Measurements from ENCODE around the gene KCTD16. TPM values are rescaled to one million over a fixed set of nuclear protein-coding genes. Genes with fewer than 3 reads are reported as not detected.

The KCTD16 gene
- total RNA-seq, 1 experiment from 2014 or later = 0.08 TPM

- Histone ChIP-seq H3K4me1 (ENCODE audit: control insufficient read depth, insufficient read depth, low read length) (no peaks in the 10 kb centered on the region), H3K36me3 (ENCODE audit: control insufficient read depth, insufficient read depth, low read length) (no peaks in the 10 kb centered on the region), H3K4me3 (ENCODE audit: low read depth in 2 of 2, low read length in 2 of 2) (no peak overlapping the region), H3K27ac (ENCODE audit: low read length) (no peak overlapping the region), H3K9me3 (ENCODE audit: control insufficient read depth, insufficient read depth, low read depth, low read length) (no peaks in the 10 kb centered on the region), H3K27me3 (ENCODE audit: control insufficient read depth, insufficient read depth, low read length) (no peaks in the 10 kb centered on the region)
- no TSS peak for BruUV-seq (replicated peaks)
- TF ChIP-seq REST (IDR thresholded peaks at IDR 0.05; ENCODE audit: insufficient read depth in 1 of 2, low read depth in 2 of 2, low read length in 1 of 2) = no peak
- no peak for TF ChIP-seq SIN3A (IDR thresholded peaks at IDR 0.05; ENCODE audit: borderline replicate concordance, insufficient read depth, low read depth, low read length)
- no peak for TF ChIP-seq CTCF (IDR thresholded peaks at IDR 0.05)
- TF ChIP-seq TCF7L2 (IDR thresholded peaks at IDR 0.05; ENCODE audit: low read depth, low read length) = no peak
- no peak for TF ChIP-seq POLR2AphosphoS5 (IDR thresholded peaks at IDR 0.05; ENCODE audit: low read depth, low read length)
- intact Hi-C loops (cut with micrococcal nuclease; ENCODE audit: unreplicated experiment) = no loop called here
- no peak for DNase-seq (ENCODE audit: low read depth, low spot score)
- POLR2A ChIA-PET = no interaction called here
- CTCF ChIA-PET = no interaction called here
- in situ Hi-C loops (cut with HindIII; ENCODE audit: low pct_unique_long_range_greater_than_20kb, low sequenced_read_pairs) = no loop called here
- no peak for ATAC-seq
Observed at GRCh38 chr5:144422018-144422727, 251.5 kb downstream of the KCTD16 start.

GRCh38 chr5:144427866-144428265 is 257.2 kb downstream of the KCTD16 start:
- H3K9me3 ChIP-seq (ENCODE audit: control insufficient read depth, insufficient read depth, low read depth, low read length) = no peaks in the 10 kb centered on the region
- TF ChIP-seq TCF7L2 (IDR thresholded peaks at IDR 0.05; ENCODE audit: low read depth, low read length) (no peak), POLR2AphosphoS5 (IDR thresholded peaks at IDR 0.05; ENCODE audit: low read depth, low read length) (no peak), CTCF (IDR thresholded peaks at IDR 0.05) (no peak), REST (IDR thresholded peaks at IDR 0.05; ENCODE audit: insufficient read depth in 1 of 2, low read depth in 2 of 2, low read length in 1 of 2) (no peak), SIN3A (IDR thresholded peaks at IDR 0.05; ENCODE audit: borderline replicate concordance, insufficient read depth, low read depth, low read length) (no peak)
- CTCF ChIA-PET = no interaction called here
- DNase-seq (ENCODE audit: low read depth, low spot score) (no peak), ATAC-seq (no peak)
- intact Hi-C loops (cut with micrococcal nuclease; ENCODE audit: unreplicated experiment) = no loop called here
- in situ Hi-C loops (cut with HindIII; ENCODE audit: low pct_unique_long_range_greater_than_20kb, low sequenced_read_pairs) = no loop called here
- no peaks in the 10 kb centered on the region for H3K36me3 ChIP-seq (ENCODE audit: control insufficient read depth, insufficient read depth, low read length)
- H3K4me3 ChIP-seq (ENCODE audit: low read depth in 2 of 2, low read length in 2 of 2) = no peak overlapping the region
- no TSS peak for BruUV-seq (replicated peaks)
- no peaks in the 10 kb centered on the region for H3K27me3 ChIP-seq (ENCODE audit: control insufficient read depth, insufficient read depth, low read length)
- no peaks in the 10 kb centered on the region for H3K4me1 ChIP-seq (ENCODE audit: control insufficient read depth, insufficient read depth, low read length)
- POLR2A ChIA-PET = no interaction called here
- no peak overlapping the region for H3K27ac ChIP-seq (ENCODE audit: low read length)

Measured in Panc1 (cell line).